Left lung (tissue), 10 donors: ENCODE measurements around the gene RAMP3. TPM values are rescaled to one million over a fixed set of nuclear protein-coding genes. Genes with fewer than 3 reads are reported as not detected.
"Not testable (repeated sequence)": the region's sequence is repeated elsewhere in the genome, so short reads cannot be mapped to it uniquely, and the experiment has no call there.

ENCODE experiments used
- ATAC-seq: fragments of 200-7000 bp; cut with Tn5 transposase; one replicate; pipeline ENCODE4 v1.9.1; 2020; ENCODE audit warnings: moderate library complexity
- DNase-seq, 4 donors: peaks; one replicate each; pipeline ENCODE4 v3.0.0-alpha.2; 2013 to 2020
- H3K27ac ChIP-seq, 2 donors: fragments of 200-600 bp; sonication (generic) in 1 of 2; one replicate each; pipeline versions ENCODE4 v1.5.0 to v1.8.0; 2020 to 2021
- H3K27me3 ChIP-seq, 2 donors: fragments of 200-600 bp; sonication (generic) in 1 of 2; one replicate each; pipeline versions ENCODE4 v1.5.0 to v1.8.0; 2020 to 2021
- H3K36me3 ChIP-seq, 2 donors: fragments of 200-600 bp; sonication (generic) in 1 of 2; one replicate each; pipeline versions ENCODE4 v1.5.0 to v1.8.0; 2020 to 2021
- H3K4me1 ChIP-seq, 2 donors: fragments of 200-600 bp; one replicate each; pipeline ENCODE4 v1.8.0; 2021
- H3K4me3 ChIP-seq, 2 donors: fragments of 200-600 bp; sonication (generic) in 1 of 2; one replicate each; pipeline versions ENCODE4 v1.5.0 to v1.8.0; 2020 to 2021; ENCODE audit warnings: mild to moderate bottlenecking in 1 of 2
- H3K9me3 ChIP-seq, 2 donors: fragments of 200-600 bp; sonication (generic) in 1 of 2; one replicate each; pipeline versions ENCODE4 v1.5.0 to v1.8.0; 2020 to 2021
- CTCF ChIP-seq, 2 donors: fragments of 200-600 bp; sonication (generic) in 1 of 2; IDR thresholded peaks; one replicate each; pipeline versions ENCODE4 v1.5.0 to v1.8.0; 2021; ENCODE audit warnings: antibody characterized with exemption in 2 of 2
- intact Hi-C, 2 donors: fragments of 100-400 bp; cut with DNase I; formaldehyde crosslinking; loops; one replicate each; pipeline versions ENCODE4 v1.11.2 to v1.14.2; 2022
- polyA plus RNA-seq, 6 donors: library from polyadenylated mRNA; unstranded; fragments of 120-200 nt; gene quantifications; one replicate each; pipeline ENCODE4 v1.2.1, GENCODE V29; 2013; ENCODE audit not compliant: insufficient read length in 6 of 6
- total RNA-seq, 2 donors: library from RNA; stranded (reverse); fragmentation: NEBNext Ultra II Directional; extraction: Animal tissue kit (Norgen Biotek cat#: 25700); gene quantifications; one replicate each; pipeline ENCODE4 v1.2.1, GENCODE V29; 2021
- donor health status: DM: no; HTN: yes; CAD: no.
- donor health status: DM: no; HTN: no; CAD: no.

Gene RAMP3
- total and polyA plus RNA-seq, 8 donors: 12.5 to 89.9 (median 23.2) TPM

GRCh38 chr7:45162943-45163691 lies 5.5 kb downstream of the RAMP3 start:
- DNase-seq (no peak), ATAC-seq (no peak)
- Histone ChIP-seq H3K27ac (no peak overlapping the region), H3K27me3 (peaks cover under 1 to 12% of the 10 kb centered on the region in 2 donors), H3K4me3 (no peak overlapping the region), H3K36me3 (no peaks in the 10 kb centered on the region), H3K4me1 (peaks cover 0 to 13% of the 10 kb centered on the region in 2 donors), H3K9me3 (peaks cover 0 to 12% of the 10 kb centered on the region in 2 donors)
- intact Hi-C loops: no loop called here
- no peak for TF ChIP-seq CTCF (IDR thresholded peaks at IDR 0.05)

- H3K36me3 ChIP-seq: no peaks in the 10 kb centered on the region
- intact Hi-C loops: no loop called here
These were observed 6.1 kb downstream of the RAMP3 start for GRCh38 chr7:45163692-45164052.

GRCh38 chr7:45164271-45164670 lies 6.7 kb downstream of the RAMP3 start:
- intact Hi-C loops, H3K4me3 ChIP-seq, DNase-seq, H3K36me3 ChIP-seq, ATAC-seq, H3K27me3 ChIP-seq, H3K27ac ChIP-seq: not testable (repeated sequence)
- peaks cover 0 to 13% of the 10 kb centered on the region in 2 donors for H3K4me1 ChIP-seq
- H3K9me3 ChIP-seq: peaks cover 0 to 12% of the 10 kb centered on the region in 2 donors

More at GRCh38 chr7:45163692-45164052, 6.1 kb downstream of the RAMP3 start:
- H3K27me3 ChIP-seq: peaks cover 0 to 7% of the 10 kb centered on the region in 2 donors
- TF ChIP-seq CTCF (IDR thresholded peaks at IDR 0.05): no peak
- peaks cover 0 to 13% of the 10 kb centered on the region in 2 donors for H3K4me1 ChIP-seq
- no peak overlapping the region for H3K4me3 ChIP-seq
- peaks cover 0 to 12% of the 10 kb centered on the region in 2 donors for H3K9me3 ChIP-seq
- no peak overlapping the region for H3K27ac ChIP-seq
- ATAC-seq (no peak), DNase-seq (no peak)

- ATAC-seq (no peak), DNase-seq (peak in 1 of 4 donors; percentile 4)
- no peak overlapping the region for H3K4me3 ChIP-seq
- peaks cover 0 to 12% of the 10 kb centered on the region in 2 donors for H3K9me3 ChIP-seq
- peaks cover 0 to 10% of the 10 kb centered on the region in 2 donors for H3K4me1 ChIP-seq
- H3K27ac ChIP-seq: no peak overlapping the region
- H3K27me3 ChIP-seq: no peaks in the 10 kb centered on the region
- TF ChIP-seq CTCF (IDR thresholded peaks at IDR 0.05): no peak
- no peaks in the 10 kb centered on the region for H3K36me3 ChIP-seq
- intact Hi-C loops: no loop called here
These were observed 8.3 kb downstream of the RAMP3 start for GRCh38 chr7:45165857-45166256.

DNA sequence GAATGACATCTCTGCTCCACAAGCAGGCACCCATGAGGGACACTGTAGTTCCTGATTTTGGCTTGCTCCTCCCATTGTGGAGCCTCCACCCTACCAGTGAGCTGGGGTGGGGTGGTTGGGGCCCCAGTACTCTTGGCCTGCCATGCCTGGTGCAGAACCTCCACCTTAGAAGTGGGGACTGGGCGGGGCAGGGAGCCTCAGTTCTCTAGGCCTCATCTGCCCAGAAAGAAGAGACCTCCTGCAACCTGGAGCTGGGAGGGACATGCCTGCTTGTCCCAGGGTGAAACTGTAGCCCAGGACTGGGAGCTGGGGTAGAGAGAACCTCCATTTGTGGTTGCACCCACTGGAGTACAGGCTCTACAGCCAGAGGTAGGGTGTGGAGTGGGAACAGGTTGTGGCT lies 14.4 kb downstream of the RAMP3 start:
- DNase-seq: peak in 1 of 4 donors; percentile 16
- no peaks in the 10 kb centered on the region for H3K4me1 ChIP-seq
- ATAC-seq: no peak
- H3K4me3 ChIP-seq: no peak overlapping the region
- H3K9me3 ChIP-seq: no peaks in the 10 kb centered on the region
- H3K36me3 ChIP-seq: no peaks in the 10 kb centered on the region
- intact Hi-C loops: no loop called here
- no peak for TF ChIP-seq CTCF (IDR thresholded peaks at IDR 0.05)
- no peak overlapping the region for H3K27ac ChIP-seq
- H3K27me3 ChIP-seq: no peaks in the 10 kb centered on the region
